HL-60 (cell line): ENCODE measurements around the gene ZC3H4.
A peak's percentile ranks its signal among the peaks of the same experiment; 100 is the strongest.

ENCODE experiments used
- DNase-seq, 2 experiments: peaks; one replicate each; pipeline ENCODE4 v3.0.0-alpha.2; 2010 to 2020; ENCODE audit warnings: low read depth in 1 of 2, low spot score in 1 of 2
- H3K27ac ChIP-seq: fragments of 250-450 bp; sonication (Bioruptor Pico); replicated peaks from 2 replicates; pipeline ENCODE4 v1.5.1; 2020; ENCODE audit warnings: mild to moderate bottlenecking, moderate library complexity
- H3K27me3 ChIP-seq: fragments of 250-450 bp; sonication (Bioruptor Pico); 2 replicates; pipeline ENCODE4 v1.5.1; 2021; ENCODE audit warnings: mild to moderate bottlenecking, moderate library complexity; ENCODE audit not compliant: insufficient read depth, poor library complexity, severe bottlenecking
- H3K4me3 ChIP-seq: replicated peaks from 2 replicates; pipeline ENCODE4 v1.5.1; 2011; ENCODE audit warnings: mild to moderate bottlenecking, control low read depth, low read length; ENCODE audit not compliant: insufficient read depth
- CTCF ChIP-seq: IDR thresholded peaks from one replicate; pipeline ENCODE4 v1.5.1; 2011; ENCODE audit warnings: low read length, control low read depth, inconsistent platforms; ENCODE audit not compliant: insufficient read depth
- GABPA ChIP-seq: IDR thresholded peaks from 2 replicates; pipeline ENCODE4 v1.6.1; 2012; ENCODE audit warnings: low read depth
- POLR2AphosphoS5 ChIP-seq: IDR thresholded peaks from 2 replicates; pipeline ENCODE4 v1.6.1; 2012; ENCODE audit warnings: low read depth
- REST ChIP-seq: IDR thresholded peaks from 2 replicates; pipeline ENCODE4 v1.6.1; 2012; ENCODE audit warnings: low read depth; ENCODE audit not compliant: insufficient replicate concordance
- SPI1 ChIP-seq: IDR thresholded peaks from 2 replicates; pipeline ENCODE4 v1.6.1; 2012; ENCODE audit warnings: low read depth, mild to moderate bottlenecking, borderline replicate concordance
- long read RNA-seq: library from polyadenylated mRNA; unstranded; transcript quantifications from one replicate; pipeline ENCODE4 v2.0.0, GENCODE V29; 2020

The ZC3H4 gene
- long read RNA-seq, partial matches to known transcripts = 0 of 13 reads
- long read RNA-seq, other reads (novel, unspliced or antisense) = 13 of 13 reads

GRCh38 chr19:47112997-47113849 is at the start of gene ZC3H4:
Gene ZC3H4, minus strand, starts transcription at chr19:47113776. Its CDS starts 1,192 bp downstream, at chr19:47112584.
- no peaks in the 10 kb centered on the region for H3K27me3 ChIP-seq
- TF ChIP-seq POLR2AphosphoS5 (peak; percentile 76), GABPA (peak; percentile 69), REST (no peak), CTCF (no peak), SPI1 (peak; percentile 64; the same call in 1 of the 2 replicates)
- peak within 1 kb of the TSS; percentile 99 for H3K27ac ChIP-seq
- peak; percentile 97 to 100 for DNase-seq
- peak within 1 kb of the TSS; percentile 66 for H3K4me3 ChIP-seq

GRCh38 chr19:47161876-47162489 is 48.4 kb upstream of the ZC3H4 start:
- no peaks in the 10 kb centered on the region for H3K27me3 ChIP-seq
- TF ChIP-seq GABPA = no peak
- no peak for TF ChIP-seq POLR2AphosphoS5
- H3K4me3 ChIP-seq = no peak overlapping the region
- H3K27ac ChIP-seq = no peak overlapping the region
- no peak for DNase-seq

- no peak overlapping the region for H3K4me3 ChIP-seq
- TF ChIP-seq SPI1 (no peak), POLR2AphosphoS5 (no peak), CTCF (no peak), GABPA (no peak)
- H3K27me3 ChIP-seq = no peaks in the 10 kb centered on the region
- no peak for DNase-seq
- no peak overlapping the region for H3K27ac ChIP-seq
These were observed 45.4 kb upstream of the ZC3H4 start for GRCh38 chr19:47158879-47159503.

GRCh38 chr19:47158367-47158791 is 44.8 kb upstream of the ZC3H4 start:
- H3K27ac ChIP-seq = peak overlapping the region; percentile 52
- 0 out of 2 replicates have a peak, but pooled peaks have one; percentile 10 for TF ChIP-seq POLR2AphosphoS5
- no peak for TF ChIP-seq REST
- H3K4me3 ChIP-seq = no peak overlapping the region
- no peak for DNase-seq
- no peaks in the 10 kb centered on the region for H3K27me3 ChIP-seq
